Loucy (cell line): ENCODE results near the gene RGS9.

ENCODE experiments used
- H2AFZ ChIP-seq: fragments of 200-600 bp; sonication (generic); 2 replicates; pipeline ENCODE4 v1.6.0; 2016; ENCODE audit warnings: antibody characterized with exemption, mild to moderate bottlenecking, low read length, moderate library complexity
- H3F3A ChIP-seq: fragments of 200-600 bp; 2 replicates; pipeline ENCODE4 v1.6.0; 2016; ENCODE audit warnings: antibody characterized with exemption, low read depth, mild to moderate bottlenecking
- H3K27me3 ChIP-seq: fragments of 200-600 bp; sonication (generic); 2 replicates; pipeline ENCODE4 v1.6.1; 2014; ENCODE audit warnings: low read length, mild to moderate bottlenecking; ENCODE audit not compliant: insufficient read depth, poor library complexity, severe bottlenecking
- H3K36me3 ChIP-seq: fragments of 200-600 bp; sonication (generic); 2 replicates; pipeline ENCODE4 v1.6.1; 2016; ENCODE audit warnings: low read length; ENCODE audit not compliant: insufficient read depth
- H3K4me1 ChIP-seq: fragments of 200-600 bp; sonication (generic); 2 replicates; pipeline ENCODE4 v1.5.1; 2014; ENCODE audit warnings: low read length, mild to moderate bottlenecking; ENCODE audit not compliant: insufficient read depth, poor library complexity, severe bottlenecking
- H3K4me2 ChIP-seq: fragments of 200-600 bp; sonication (generic); 2 replicates; pipeline ENCODE4 v1.6.0; 2014; ENCODE audit warnings: antibody characterized with exemption, low read length, low read depth, mild to moderate bottlenecking; ENCODE audit not compliant: poor library complexity, severe bottlenecking
- H3K4me3 ChIP-seq: fragments of 200-600 bp; sonication (generic); 2 replicates; pipeline ENCODE4 v1.5.1; 2014; ENCODE audit warnings: low read length, mild to moderate bottlenecking, mixed read lengths; ENCODE audit not compliant: poor library complexity, severe bottlenecking
- H3K79me2 ChIP-seq: fragments of 200-600 bp; sonication (generic); 2 replicates; pipeline ENCODE4 v1.6.1; 2014; ENCODE audit warnings: low read length; ENCODE audit not compliant: insufficient read depth
- H3K9ac ChIP-seq: fragments of 200-600 bp; sonication (generic); 2 replicates; pipeline ENCODE4 v1.6.0; 2014; ENCODE audit warnings: mild to moderate bottlenecking, low read depth, low read length, moderate library complexity; ENCODE audit not compliant: poor library complexity, severe bottlenecking
- H3K9me2 ChIP-seq: fragments of 200-600 bp; sonication (generic); replicated peaks from 2 replicates; pipeline ENCODE4 v1.6.1; 2016; ENCODE audit warnings: low read depth, low read length, mixed read lengths
- H3K9me3 ChIP-seq: fragments of 200-600 bp; sonication (generic); 2 replicates; pipeline ENCODE4 v1.6.1; 2014; ENCODE audit warnings: mild to moderate bottlenecking, antibody characterized with exemption, low read length, low read depth; ENCODE audit not compliant: insufficient read depth
- H4K20me1 ChIP-seq: fragments of 200-600 bp; sonication (generic); 2 replicates; pipeline ENCODE4 v1.6.0; 2014; ENCODE audit warnings: antibody characterized with exemption, low read length, mild to moderate bottlenecking; ENCODE audit not compliant: insufficient read depth, poor library complexity, severe bottlenecking
- EZH2phosphoT487 ChIP-seq: fragments of 200-600 bp; IDR thresholded peaks from 2 replicates; pipeline ENCODE4 v1.6.1; 2018; ENCODE audit warnings: antibody characterized with exemption, mild to moderate bottlenecking, moderate library complexity, borderline replicate concordance
- TF ChIP-seq, protein P1 (sequence below): fragments of 200-600 bp; sonication (generic); conservative IDR thresholded peaks from 2 replicates; pipeline ENCODE4 v1.5.1; 2014; ENCODE audit warnings: mild to moderate bottlenecking, antibody characterized with exemption, low read length

Gene RGS9

DNA sequence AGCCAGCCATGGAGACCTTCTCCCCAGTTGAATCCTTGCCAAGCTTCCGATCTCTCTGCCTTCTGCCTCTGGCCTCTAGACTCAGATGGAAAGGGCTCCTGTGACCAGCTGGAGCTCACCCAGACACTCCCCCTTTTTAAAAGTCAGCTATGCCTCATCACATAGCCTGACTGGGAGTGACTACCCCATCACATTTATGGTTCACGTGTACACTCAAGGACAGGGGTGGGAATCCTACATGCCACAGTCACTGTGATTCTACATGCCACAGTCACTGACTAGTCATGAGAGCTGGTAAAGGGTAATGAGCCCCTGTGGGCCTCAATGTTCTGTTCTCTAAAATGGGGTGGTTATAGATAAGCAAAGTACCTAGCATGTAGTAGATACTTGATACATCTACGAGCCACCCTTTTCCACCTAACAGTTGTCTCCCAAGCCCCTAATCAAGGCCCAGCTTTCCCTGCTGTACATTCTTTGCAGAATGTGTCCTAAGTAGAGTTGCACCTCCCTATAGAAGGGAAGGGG is 85.1 kb downstream of the RGS9 start:
- Histone ChIP-seq H3K9me3 (no peaks in the 10 kb centered on the region), H4K20me1 (no peaks in the 10 kb centered on the region), H3K4me3 (no peak overlapping the region), H3K27me3 (peaks cover 64% of the 10 kb centered on the region), H3F3A (no peaks in the 10 kb centered on the region), H3K79me2 (no peaks in the 10 kb centered on the region), H3K4me1 (no peaks in the 10 kb centered on the region), H2AFZ (no peak overlapping the region), H3K36me3 (no peaks in the 10 kb centered on the region), H3K9ac (no peak overlapping the region), H3K4me2 (no peak overlapping the region), H3K9me2 (no peaks in the 10 kb centered on the region)
- TF ChIP-seq, protein P1, sequence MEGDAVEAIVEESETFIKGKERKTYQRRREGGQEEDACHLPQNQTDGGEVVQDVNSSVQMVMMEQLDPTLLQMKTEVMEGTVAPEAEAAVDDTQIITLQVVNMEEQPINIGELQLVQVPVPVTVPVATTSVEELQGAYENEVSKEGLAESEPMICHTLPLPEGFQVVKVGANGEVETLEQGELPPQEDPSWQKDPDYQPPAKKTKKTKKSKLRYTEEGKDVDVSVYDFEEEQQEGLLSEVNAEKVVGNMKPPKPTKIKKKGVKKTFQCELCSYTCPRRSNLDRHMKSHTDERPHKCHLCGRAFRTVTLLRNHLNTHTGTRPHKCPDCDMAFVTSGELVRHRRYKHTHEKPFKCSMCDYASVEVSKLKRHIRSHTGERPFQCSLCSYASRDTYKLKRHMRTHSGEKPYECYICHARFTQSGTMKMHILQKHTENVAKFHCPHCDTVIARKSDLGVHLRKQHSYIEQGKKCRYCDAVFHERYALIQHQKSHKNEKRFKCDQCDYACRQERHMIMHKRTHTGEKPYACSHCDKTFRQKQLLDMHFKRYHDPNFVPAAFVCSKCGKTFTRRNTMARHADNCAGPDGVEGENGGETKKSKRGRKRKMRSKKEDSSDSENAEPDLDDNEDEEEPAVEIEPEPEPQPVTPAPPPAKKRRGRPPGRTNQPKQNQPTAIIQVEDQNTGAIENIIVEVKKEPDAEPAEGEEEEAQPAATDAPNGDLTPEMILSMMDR, result no peak
- no peak for TF ChIP-seq EZH2phosphoT487

DNA sequence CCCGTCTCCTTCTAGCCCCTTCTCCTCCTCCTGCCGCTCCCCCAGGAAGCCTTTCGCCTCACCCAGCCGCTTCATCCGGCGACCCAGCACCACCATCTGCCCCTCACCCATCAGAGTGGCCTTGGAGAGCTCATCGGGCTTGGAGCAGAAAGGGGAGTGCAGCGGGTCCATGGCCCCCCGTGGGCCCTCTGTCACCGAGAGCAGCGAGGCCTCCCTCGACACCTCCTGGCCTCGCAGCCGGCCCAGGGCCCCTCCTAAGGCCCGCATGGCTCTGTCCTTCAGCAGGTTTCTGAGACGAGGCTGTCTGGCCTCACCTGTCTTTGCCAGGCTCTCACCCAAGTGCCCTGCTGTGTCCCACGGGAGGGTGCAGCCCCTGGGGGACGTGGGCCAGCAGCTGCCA is 87.9 kb downstream of the RGS9 start:
- H4K20me1 ChIP-seq, result no peaks in the 10 kb centered on the region
- peaks cover 76% of the 10 kb centered on the region for H3K27me3 ChIP-seq
- H3K36me3 ChIP-seq, result no peaks in the 10 kb centered on the region
- H2AFZ ChIP-seq, result no peak overlapping the region
- H3F3A ChIP-seq, result peaks cover 9% of the 10 kb centered on the region
- no peak overlapping the region for H3K4me3 ChIP-seq
- peaks cover 20% of the 10 kb centered on the region for H3K4me1 ChIP-seq
- H3K4me2 ChIP-seq, result no peak overlapping the region
- no peak for TF ChIP-seq EZH2phosphoT487
- TF ChIP-seq, protein P1, result no peak
- H3K79me2 ChIP-seq, result no peaks in the 10 kb centered on the region
- H3K9me3 ChIP-seq, result no peaks in the 10 kb centered on the region
- H3K9ac ChIP-seq, result no peak overlapping the region
- no peaks in the 10 kb centered on the region for H3K9me2 ChIP-seq

DNA sequence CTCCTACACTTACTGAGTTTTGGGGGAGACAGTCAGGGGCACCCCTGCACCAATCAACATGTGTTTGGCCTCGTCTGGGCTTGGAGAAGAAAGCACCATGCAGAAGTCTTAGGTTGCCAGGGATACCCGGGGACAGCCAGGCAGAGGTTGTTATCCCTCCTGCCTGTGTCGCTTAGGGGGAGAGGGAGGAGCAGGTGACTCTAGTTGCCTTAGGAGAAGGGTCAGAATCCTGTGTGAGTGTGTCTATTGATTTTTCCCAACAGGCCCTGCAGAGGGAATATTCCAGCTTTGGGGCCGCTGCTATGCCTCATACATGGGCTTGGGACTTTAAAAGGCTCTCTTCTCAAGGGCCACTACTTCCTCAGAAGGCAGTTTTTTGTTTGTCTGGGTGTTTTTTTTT is 89.1 kb downstream of the RGS9 start:
- Histone ChIP-seq H2AFZ (no peak overlapping the region), H3K9me2 (no peaks in the 10 kb centered on the region), H3K9ac (no peak overlapping the region), H3K4me1 (peaks cover 21% of the 10 kb centered on the region), H3F3A (peaks cover 9% of the 10 kb centered on the region), H3K36me3 (no peaks in the 10 kb centered on the region), H3K9me3 (no peaks in the 10 kb centered on the region), H4K20me1 (no peaks in the 10 kb centered on the region), H3K79me2 (no peaks in the 10 kb centered on the region), H3K4me3 (no peak overlapping the region), H3K27me3 (peaks cover 73% of the 10 kb centered on the region), H3K4me2 (no peak overlapping the region)
- TF ChIP-seq EZH2phosphoT487, result no peak
- TF ChIP-seq, protein P1, result no peak
